Medulla oblongata (tissue), 1 donor: ENCODE measurements around the gene C3orf18.

ENCODE experiments used
- DNase-seq: peaks from one replicate; pipeline ENCODE4 v3.0.0-alpha.2; 2015; ENCODE audit errors: extremely low spot score

The C3orf18 gene

DNA sequence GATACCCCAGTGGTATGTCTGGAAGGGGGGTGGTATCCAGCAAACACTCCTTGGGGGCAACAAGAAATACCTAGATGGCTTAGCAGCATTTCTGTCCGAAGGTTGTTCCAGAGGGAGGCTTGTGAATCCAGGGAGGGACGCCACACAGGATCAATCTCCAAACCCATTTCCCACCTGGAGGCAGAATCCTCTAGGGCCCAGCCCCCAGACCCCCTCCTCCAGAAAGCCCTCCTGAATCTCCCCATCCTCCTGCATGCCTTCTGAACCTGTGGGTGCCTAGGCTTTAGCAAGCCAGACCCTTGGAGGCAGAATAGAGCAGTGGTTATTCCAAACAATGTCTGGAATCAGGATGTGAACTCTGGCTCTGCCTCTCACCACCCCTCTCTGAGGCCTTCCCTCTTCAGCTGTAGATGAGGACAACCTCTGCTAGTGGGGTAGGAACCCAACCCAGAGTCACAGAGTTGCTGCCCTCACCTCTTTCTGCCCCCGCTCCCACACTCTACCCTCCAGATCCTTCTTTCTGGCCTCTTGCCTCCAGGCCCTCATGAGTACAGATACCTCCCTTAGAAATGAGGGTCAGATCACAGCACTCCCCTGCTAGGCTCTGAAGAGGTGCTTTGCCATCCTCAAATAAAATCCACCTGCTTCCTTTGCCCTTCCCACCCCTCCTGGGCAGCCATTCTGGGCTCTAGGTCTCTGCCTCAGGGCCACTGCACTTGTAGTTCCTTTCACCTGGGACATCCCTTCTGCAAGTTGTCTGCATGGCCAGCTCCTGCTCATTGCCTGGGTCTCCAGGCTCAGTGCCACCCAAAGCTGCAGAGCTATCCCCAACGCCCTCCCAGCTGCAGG, 35.9 kb upstream of the C3orf18 start:
- DNase-seq: no peak

DNA sequence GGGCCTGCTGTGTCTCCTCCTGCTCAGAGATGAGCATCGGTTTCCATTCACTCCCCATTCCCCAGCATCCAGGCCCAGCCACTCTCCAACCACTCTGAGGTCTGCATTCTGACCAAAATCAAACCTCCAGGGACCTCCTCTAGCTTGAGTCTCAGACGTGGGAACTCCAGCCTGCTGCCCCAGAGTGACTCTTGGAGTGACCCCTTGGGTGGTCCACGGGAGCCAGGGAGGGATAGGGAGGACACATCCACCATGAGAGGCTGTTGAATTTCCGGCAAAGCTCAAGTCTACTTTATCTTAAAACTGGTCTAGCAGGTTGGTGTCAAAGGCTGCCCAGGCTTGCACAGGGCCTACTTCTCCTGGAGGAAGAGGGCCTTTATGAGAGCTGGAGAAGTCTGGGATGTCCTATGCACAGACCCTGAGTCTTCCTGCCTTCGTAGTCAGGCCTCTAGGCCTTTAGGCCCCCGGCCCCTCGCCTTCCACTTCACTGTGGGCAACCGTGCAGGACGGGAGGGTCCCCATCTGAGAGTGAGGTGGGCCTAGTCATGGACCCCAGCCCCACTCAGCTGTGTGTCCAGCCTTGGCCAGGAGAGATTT, 35.1 kb upstream of the C3orf18 start:
- DNase-seq: no peak

DNA sequence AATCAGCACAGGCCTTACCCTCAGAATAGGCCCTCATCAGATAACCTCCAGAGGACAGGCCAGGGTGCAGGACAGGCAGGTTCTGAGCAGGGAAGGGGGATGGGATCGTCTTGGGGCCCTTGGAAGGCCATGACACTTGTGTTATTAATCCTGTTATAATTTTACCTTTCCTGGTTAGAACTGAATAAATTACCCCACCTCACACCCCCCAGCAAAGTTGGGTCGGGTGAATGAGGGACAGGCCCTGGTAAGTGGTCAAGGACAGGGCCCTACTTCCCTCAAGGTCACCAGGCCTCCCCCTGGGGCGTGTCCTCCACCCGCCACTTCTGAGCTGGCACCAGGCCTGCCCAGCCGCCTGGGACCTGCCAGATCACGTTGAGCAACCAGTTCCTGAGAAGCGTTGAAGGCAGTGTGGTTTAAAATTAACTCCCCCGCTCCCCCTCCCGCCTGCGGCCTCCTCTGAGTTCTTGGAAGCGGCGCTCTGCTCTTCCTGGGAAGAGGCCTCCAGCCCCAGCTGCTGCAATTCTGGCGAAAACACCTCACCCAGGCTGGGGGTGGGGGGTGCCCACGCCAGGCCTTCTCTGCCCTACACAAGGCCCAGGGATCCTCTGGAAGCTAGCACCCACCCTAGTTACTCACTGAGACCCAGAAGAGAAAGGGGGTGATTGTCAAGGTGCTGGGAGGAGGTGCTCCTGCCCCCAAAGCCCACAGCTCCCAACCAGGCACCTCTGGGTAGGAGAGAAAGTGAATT, 33.5 kb upstream of the C3orf18 start:
- peak; percentile 86 for DNase-seq

DNA sequence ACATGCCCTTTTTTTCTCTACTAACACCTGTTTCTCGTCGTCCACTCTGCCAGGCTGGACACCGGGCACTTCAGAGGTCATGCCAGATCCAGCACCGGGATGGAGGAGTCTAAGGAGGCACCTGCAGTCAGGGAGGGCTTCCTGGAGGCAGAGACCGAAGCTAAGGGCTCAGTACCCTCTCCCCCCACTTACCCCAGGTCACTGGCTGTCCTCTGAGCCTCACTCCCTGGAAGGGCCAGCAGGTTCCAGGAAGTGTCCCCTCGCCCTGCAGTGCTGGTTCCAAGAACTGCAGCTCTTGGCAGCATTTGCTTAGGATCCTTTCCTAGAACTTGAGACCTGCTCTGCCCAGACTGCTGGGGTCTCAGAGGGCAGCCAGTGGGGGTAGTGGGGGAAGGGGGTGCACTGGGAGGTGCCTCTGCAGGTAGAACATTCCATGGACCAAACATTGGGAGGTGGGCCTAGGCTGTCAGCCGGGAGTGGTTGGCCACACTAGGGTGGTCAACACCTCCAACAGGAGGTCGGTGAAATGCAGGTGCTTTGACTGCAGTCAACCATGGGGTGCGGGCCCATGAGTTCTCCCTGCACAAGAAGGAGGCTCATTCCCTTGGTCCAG, 32.7 kb upstream of the C3orf18 start:
- DNase-seq: no peak

DNA sequence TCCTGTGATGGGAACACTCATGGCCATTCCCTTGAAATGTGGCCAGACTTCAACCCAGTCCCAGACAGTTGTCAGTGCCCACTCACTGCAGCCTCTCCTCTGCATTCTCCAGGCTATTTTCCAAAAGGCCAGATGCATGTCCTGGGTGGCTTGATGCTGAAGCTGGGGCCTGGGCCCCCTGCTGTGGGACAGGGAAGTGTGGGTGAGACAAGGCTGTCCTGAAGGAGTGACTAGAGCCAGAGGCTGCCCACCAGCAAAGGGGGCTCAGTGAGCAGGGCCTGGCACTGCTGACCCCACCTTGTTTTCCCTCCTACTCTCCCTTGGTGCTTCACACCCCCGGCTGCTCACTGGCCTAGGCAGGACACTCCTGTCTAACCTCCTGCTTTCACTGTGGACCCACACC, 32.2 kb upstream of the C3orf18 start:
- no peak for DNase-seq

DNA sequence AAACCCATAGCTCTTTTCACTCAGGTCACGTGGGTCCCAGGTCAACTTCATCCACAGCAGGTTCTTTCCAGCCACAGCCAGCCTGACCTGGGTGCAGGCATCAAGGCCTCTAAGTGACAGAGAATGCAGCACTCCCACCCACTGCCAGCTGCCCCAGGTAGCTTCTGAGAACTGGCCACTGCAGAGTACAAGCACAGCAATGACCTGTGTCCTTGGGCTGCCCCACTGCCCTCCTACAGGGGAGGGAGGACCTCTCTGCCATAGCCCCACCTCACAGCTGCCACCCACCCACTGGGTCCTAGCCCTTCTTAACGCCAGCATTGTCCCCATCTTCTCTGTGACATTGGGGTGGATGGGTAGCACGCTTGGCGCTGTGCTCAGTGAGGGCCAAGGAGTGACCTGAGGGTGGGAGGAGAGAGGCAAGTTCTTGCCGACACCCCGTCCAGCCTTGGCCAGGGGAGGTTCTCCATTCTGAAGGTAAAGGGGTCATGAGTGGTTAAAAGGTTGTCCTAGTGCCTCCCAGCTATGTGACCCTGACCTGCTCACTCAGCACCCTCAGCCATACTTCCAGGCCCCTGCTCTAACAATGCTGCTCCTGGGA, 31.7 kb upstream of the C3orf18 start:
- DNase-seq: no peak

DNA sequence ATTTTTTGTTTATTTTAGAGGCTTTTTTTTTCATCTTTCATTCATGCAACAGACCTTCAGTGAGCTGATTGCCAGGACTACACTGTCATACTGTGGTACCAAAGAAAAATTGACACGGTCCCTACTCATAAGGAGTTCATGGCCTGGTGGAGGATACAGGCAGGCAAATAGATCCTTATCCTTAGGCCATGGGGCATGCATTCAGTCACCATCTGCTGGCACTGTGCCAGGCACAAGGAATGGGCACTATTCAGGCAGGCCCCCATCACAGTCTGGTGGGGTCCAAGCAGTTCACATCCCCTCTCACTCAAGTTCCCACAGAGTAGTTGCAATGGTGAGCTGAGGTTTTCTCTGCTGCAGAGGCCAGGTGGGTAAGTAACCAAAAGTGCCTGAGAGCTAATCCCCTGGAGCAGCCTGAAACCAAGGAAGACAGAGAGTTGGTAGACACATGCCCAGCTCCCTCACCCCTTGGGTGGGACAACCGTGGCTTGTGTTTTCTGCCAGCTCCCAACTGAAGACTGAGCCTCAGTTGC, 26.8 kb upstream of the C3orf18 start:
- DNase-seq: no peak

DNA sequence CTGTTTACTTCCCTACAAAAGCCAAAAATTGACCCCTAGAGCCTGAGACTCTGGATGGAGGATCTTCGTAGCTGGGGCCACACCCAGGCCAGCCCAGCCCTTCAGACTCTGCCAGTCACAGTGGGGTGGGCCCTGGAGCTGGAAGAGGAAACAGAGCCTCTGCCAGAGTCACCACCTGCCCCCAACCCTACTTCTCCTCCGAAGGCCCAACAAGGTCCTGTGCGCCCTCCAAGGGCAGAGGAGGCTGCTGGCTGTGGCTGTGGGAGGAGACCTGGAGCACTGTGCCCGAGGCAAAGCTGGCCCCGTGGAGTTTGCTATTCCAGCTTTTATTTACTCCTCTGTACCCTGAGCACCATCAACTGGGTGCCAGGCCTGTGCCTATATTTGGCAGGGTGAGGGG, 25.0 kb upstream of the C3orf18 start:
- DNase-seq: no peak

DNA sequence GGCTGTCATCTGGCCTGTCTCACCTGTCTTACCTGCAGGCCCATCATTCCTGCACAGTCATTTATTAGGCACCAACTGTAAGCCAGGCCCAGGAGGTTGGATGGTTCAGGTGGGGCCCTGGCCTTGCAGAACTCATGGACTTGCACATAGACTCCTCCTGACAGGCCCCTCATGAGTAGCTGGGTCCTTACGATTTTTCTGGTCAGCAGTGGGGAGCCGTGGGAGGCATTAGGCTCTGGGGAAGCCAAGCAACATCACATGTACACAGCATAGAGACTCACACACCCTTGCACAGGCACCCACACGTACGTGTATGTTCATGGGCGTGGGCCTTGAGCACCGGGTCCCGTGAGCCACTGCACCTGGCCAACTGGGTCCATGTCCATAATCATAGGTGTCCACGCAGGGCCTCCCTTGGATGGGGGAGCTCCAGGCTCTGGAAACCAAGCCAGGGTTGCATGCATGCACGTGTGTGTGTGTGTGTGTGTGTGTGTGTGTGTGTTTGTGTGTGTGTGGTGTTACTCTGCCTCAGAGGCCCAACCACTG, 23.7 kb upstream of the C3orf18 start:
- no peak for DNase-seq

DNA sequence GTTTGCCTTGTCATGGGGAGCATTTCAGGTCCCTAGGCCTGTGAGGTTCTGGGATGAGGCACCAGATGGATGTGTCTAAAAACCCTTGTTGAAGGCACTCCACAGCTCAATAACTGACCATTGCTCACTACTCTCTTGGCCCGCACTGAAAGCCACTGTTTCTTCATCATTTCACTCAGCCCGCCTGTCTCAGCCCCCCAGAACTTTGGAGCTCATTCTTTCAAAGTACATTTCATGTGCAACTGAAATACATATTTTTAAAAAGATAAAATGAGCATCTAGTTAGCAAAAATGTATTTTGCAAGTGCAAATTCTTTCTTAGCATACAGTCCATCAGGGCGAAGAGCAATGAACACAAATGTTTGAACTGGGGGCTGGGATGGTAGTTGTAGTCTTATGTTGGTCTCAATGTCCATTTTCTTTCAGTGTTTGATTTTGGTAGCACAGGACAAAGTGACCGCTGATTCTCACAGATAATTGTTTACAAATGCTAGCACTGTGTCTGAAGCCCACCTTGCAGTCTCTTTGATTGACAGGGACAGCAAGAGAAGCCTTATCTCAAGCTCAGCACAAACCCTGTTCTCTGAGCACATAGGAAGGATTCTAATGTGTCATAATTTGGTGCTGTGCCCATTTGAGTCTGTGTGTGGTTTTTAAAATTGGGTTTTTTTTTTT, 21.3 kb upstream of the C3orf18 start:
- no peak for DNase-seq

DNA sequence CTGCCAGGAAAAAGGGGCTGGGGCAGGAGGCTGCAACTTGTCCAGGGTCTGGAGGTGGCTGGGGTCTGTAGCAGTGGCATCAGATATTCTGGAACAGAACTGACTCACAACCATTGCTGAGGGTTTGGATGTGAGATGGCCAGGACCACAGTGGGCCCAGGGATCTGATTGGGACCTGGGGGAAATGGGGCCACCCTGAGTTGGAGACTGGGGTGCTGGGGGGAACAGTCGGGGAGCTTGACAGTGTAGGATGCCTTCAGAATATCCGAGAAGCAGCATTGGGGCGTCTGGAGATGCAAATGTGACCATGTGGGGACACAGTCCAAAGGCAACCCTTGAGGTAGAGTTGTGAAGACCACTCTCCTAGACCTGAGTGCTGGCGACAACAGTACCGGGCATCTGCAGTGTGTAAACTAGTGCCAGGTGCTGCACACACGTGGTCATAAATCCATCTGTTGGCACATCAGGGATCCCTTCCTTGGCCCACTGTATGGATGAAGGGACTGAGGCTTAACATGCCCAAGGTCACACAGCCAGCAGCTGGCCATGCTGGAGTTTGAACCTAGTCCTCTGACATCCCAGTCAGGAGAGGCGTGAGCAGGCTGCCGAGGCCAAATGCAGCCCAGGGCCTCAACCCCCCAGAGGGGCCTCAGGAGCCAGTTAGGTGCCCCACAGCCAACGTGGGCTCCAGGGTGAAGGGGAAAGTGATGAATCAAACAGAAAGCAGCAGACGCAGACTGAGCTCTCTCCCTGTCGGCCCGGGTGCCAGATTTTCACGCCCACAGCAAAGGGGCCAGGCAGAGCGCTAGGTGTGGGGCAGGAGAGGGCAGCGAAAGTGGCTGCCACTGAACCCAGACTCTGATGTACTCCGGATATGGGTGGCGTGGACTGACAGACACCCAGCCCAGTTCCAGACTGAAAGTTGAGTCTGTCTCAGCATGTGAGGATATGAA, 20.5 kb upstream of the C3orf18 start:
- no peak for DNase-seq

DNA sequence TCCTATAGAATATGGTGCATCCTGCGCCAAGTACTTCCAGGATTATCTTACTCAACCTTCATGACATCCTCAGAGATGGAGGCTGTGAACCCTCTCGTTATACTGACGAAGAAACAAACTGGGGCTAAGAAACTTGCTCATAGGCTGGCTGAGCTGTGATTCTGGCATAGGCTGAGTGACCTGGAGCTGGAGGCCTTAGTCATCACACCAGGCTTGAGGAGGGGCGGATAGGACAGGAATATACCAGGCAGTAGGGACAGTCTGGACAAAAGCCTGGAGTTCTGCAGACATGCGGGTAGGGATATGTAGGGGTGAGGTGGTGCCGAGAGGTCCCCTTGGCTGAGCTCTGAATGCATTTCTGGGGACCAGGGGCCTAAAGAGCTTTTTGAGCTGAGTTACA, 19.8 kb upstream of the C3orf18 start:
- no peak for DNase-seq

DNA sequence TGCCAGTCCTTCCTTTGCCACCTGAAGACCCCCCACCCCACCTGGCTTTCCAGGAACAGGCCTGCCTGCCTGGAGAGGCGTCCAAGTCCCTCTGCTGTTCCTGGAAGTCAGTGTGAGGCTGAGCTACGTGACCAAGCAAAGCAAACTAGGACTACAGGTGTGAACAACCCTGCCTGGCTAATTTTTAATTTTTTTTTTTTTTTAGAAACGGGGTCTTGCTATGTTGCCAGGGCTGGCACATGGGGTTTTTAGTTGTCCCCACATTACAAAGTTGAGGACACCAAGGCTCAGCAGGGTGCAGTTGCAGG, 19.2 kb upstream of the C3orf18 start:
- no peak for DNase-seq

DNA sequence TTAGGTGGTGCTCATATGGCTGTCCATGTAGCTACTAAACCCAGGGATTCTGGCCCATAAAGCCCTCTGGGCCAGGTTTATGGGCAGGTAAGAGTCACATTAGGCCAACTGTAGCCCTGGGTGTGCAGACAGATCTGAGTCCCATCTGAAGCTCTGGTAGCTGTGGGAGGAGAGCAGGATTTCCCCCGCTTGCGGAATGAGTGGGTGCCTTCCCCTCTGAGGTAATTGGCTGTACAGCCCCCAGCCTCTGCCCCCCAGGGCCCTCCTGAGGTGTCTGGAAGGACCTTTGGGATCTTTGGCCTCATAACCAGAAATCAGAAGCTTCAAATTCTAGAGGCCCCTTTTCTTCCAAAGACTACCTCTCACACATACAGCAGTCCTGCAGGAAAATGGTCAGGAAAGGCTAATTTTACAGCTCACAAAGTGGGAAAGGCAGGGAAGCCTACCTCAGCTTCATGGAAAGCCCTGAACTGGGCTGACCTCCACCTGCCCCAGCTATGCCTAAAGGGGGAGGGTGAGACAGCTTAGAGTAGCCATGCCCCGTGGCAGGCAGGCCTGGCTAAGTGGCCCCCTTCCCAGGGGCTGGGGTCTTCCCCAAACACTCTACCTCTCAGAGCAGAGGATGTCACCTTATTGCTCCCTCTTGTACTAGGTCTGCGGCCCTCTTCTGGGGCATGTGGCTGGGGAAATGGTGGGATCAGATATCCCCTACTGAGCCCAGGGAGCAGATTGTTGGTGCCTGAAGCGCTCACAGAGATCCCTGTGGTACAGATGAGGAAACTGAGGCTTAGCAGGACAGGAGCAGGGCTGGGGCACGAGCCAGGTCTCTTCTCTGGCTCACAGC, 18.6 kb upstream of the C3orf18 start:
- no peak for DNase-seq

DNA sequence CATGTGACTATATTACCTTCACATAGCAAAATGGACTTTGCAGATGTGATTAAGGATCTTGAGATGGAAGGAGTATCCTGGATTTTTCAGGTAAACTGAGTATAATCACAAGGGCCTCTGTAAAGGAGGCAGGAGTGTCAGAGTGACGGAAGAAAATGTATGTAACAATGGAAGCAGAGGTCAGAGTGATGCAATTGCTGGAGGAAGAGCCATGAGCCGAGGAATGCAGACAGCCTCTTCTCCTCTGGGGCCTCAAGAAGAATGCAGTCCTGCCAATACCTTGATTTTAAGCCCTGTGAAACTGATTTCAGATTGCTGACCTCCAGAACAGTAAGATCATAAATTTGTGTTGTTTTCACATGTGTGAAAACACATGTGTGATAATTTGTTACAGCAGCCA, 16.8 kb upstream of the C3orf18 start:
- no peak for DNase-seq

DNA sequence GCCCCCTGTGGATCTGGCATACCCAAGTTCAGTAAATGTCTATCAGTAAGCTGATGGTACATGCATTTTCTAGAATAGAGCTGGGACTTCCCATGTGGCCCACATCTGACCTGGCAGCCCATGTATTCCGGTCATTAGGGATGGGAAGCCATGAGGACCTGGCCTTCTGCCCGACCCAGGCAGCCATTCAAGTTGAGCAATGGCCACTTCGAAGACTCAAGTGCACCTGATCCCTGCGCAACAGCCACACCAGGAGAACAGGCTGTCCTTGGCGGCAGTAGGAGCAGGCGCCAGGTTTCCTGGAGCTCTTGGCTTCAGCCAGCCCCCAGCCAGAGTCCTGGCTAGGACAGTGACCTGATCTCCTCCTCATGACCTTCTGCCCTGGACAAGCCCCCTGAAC, 16.4 kb upstream of the C3orf18 start:
- DNase-seq: peak; percentile 37

DNA sequence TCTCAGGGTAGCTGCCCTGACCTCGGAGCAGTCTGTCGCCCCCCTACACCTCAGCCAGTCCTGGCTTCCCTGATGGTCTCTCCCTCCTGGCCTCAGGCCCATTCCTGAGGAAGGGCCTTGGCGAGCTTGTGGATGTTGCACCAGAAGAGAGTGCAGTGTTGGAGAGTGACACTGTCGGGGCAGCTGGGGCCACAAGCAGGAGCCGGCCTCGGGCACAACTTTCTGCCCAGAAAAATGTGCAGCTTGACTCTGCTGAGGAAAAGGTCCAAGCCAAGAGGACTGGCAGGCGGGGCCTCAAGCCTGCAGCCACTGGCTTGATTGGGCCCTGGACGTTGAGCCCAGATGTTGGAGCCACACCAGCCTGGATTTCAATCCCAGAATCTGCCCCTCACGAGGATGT, 14.5 kb upstream of the C3orf18 start:
- no peak for DNase-seq

DNA sequence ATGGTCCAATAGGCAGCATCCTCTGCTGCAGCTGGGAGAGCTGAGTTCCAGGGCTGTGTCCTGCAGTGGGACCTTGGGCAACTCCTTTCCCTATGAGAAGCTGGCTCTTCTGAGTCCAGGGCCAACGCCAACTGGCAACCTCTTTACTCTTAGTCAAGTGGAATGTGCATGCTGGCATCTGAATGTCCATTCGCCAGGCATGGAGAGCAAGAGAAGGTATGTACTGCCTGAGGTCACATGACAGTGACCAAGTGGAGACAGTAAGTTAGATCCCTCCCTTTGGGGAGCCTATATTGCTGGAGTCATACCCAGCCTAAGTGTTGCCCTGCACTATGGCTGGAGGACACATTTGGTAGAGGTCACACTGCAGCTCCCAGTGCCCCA, 13.9 kb upstream of the C3orf18 start:
- no peak for DNase-seq
